H1 (cell line): ENCODE results near the gene C16orf87. TPM values are rescaled to one million over a fixed set of nuclear protein-coding genes. Genes with fewer than 3 reads are reported as not detected.
A peak's percentile ranks its signal among the peaks of the same experiment; 100 is the strongest.

Experiments used
- CTCF ChIA-PET: fragments of 300-600 bp; sonication (Branson Sonifier 250); formaldehyde crosslinking; loops from one replicate; lab custom pipeline; 2021; ENCODE audit not compliant: partially characterized antibody; lab: Charles Lee
- POLR2A ChIA-PET: fragments of 300-600 bp; sonication (Branson Sonifier 250); formaldehyde crosslinking; loops from one replicate; lab custom pipeline; 2021; ENCODE audit warnings: inconsistent platforms; ENCODE audit not compliant: partially characterized antibody; lab: Charles Lee
- DNase-seq, 2 experiments: peaks; one replicate each; pipeline versions ENCODE4 v3.0.0 to v3.0.0-alpha.2; 2010 to 2022; ENCODE audit warnings: low spot score in 2 of 2, low read depth in 1 of 2, mixed read lengths in 1 of 2
- FAIRE-seq: peaks from 2 replicates; lab custom pipeline; 2011; peaks lifted over from hg19 to GRCh38; lab: Jason Lieb, UNC
- H2AFZ ChIP-seq: 2 replicates; pipeline ENCODE4 v1.8.1; 2012; ENCODE audit warnings: low read length, inconsistent platforms
- H2AK5ac ChIP-seq: 2 replicates; pipeline ENCODE4 v1.6.1; 2013; ENCODE audit warnings: low read depth, low read length
- H2BK120ac ChIP-seq: replicated peaks from 2 replicates; pipeline ENCODE3; 2013; ENCODE audit warnings: low read depth, low read length, inconsistent platforms
- H2BK12ac ChIP-seq: 2 replicates; pipeline ENCODE4 v1.6.1; 2013; ENCODE audit warnings: low read depth, low read length
- H2BK15ac ChIP-seq: 2 replicates; pipeline ENCODE4 v1.6.1; 2013; ENCODE audit warnings: low read length
- H2BK20ac ChIP-seq: 2 replicates; pipeline ENCODE4 v1.6.1; 2013; ENCODE audit warnings: low read length
- H2BK5ac ChIP-seq: 2 replicates; pipeline ENCODE4 v1.6.1; 2013; ENCODE audit warnings: low read depth, low read length
- H3K14ac ChIP-seq: 2 replicates; pipeline ENCODE4 v1.6.1; 2013; ENCODE audit warnings: inconsistent platforms; ENCODE audit not compliant: insufficient read length
- H3K18ac ChIP-seq: 2 replicates; pipeline ENCODE4 v1.6.1; 2013; ENCODE audit warnings: low read length; ENCODE audit errors: extremely low read depth
- H3K23ac ChIP-seq: 2 replicates; pipeline ENCODE4 v1.6.1; 2013; ENCODE audit warnings: inconsistent platforms; ENCODE audit not compliant: insufficient read length
- H3K23me2 ChIP-seq: 2 replicates; pipeline ENCODE4 v1.6.1; 2013; ENCODE audit warnings: low read depth, low read length
- H3K27ac ChIP-seq: 2 replicates; pipeline ENCODE4 v1.6.1; 2011; ENCODE audit warnings: low read depth, low read length, inconsistent platforms
- H3K27me3 ChIP-seq, 4 experiments: replicated peaks in 1 of 4; 1 replicate in 1 of 4; 2 replicates in 3 of 4; pipeline versions ENCODE4 v1.6.1 to v1.8.1; 2011 to 2013; ENCODE audit warnings: low read length in 3 of 4, mild to moderate bottlenecking in 3 of 4, inconsistent platforms in 2 of 4, mixed read lengths in 2 of 4, moderate library complexity in 1 of 4; ENCODE audit not compliant: control insufficient read depth in 3 of 4, insufficient read depth in 3 of 4; ENCODE audit errors: extremely low read depth in 1 of 4
- H3K36me3 ChIP-seq, 4 experiments: 2 replicates each; pipeline versions ENCODE4 v1.6.1 to v1.8.1; 2011 to 2013; ENCODE audit warnings: mild to moderate bottlenecking in 4 of 4, low read length in 3 of 4, moderate library complexity in 2 of 4, control low read depth in 1 of 4, inconsistent platforms in 1 of 4; ENCODE audit not compliant: insufficient read depth in 4 of 4, control insufficient read depth in 2 of 4
- H3K4ac ChIP-seq: replicated peaks from 2 replicates; pipeline ENCODE3; 2013; ENCODE audit warnings: low read length, low read depth, mixed read lengths, inconsistent platforms; ENCODE audit not compliant: insufficient read length
- H3K4me1 ChIP-seq, 4 experiments: replicated peaks in 1 of 4; 1 replicate in 1 of 4; 2 replicates in 3 of 4; pipeline versions ENCODE4 v1.6.1 to v1.8.1; 2011 to 2013; ENCODE audit warnings: low read length in 3 of 4, inconsistent platforms in 2 of 4, mixed read lengths in 1 of 4; ENCODE audit not compliant: insufficient read depth in 4 of 4, control insufficient read depth in 3 of 4
- H3K4me2 ChIP-seq, 2 experiments: 2 replicates each; pipeline versions ENCODE4 v1.6.1 to v1.8.1; 2011 to 2013; ENCODE audit warnings: low read depth in 2 of 2, low read length in 2 of 2, control low read depth in 1 of 2, inconsistent platforms in 1 of 2, mild to moderate bottlenecking in 1 of 2; ENCODE audit not compliant: insufficient read depth in 1 of 2
- H3K4me3 ChIP-seq, 4 experiments: fragments of 200-600, 300-600 bp in 1 of 4; sonication (generic), shearing (Covaris generic), sonication (Bioruptor Twin) in 1 of 4; 2 replicates each; pipeline versions ENCODE4 v1.5.1 to v1.8.1; 2011 to 2016; ENCODE audit warnings: low read length in 4 of 4, low read depth in 3 of 4, control low read depth in 2 of 4, inconsistent platforms in 2 of 4, mild to moderate bottlenecking in 2 of 4, mixed read lengths in 1 of 4, moderate library complexity in 1 of 4; ENCODE audit not compliant: insufficient read depth in 2 of 4; ENCODE audit errors: extremely low read depth in 1 of 4
- H3K56ac ChIP-seq: replicated peaks from 2 replicates; pipeline ENCODE3; 2013; ENCODE audit warnings: low read depth, mild to moderate bottlenecking, mixed read lengths, low read length, inconsistent platforms; ENCODE audit not compliant: insufficient read length
- H3K79me1 ChIP-seq: 2 replicates; pipeline ENCODE4 v1.6.1; 2013; ENCODE audit warnings: low read depth, low read length, control low read depth
- H3K79me2 ChIP-seq, 2 experiments: 2 replicates each; pipeline versions ENCODE4 v1.6.1 to v1.8.1; 2012 to 2013; ENCODE audit warnings: low read length in 2 of 2, mild to moderate bottlenecking in 2 of 2, inconsistent platforms in 1 of 2; ENCODE audit not compliant: insufficient read depth in 2 of 2, control insufficient read depth in 1 of 2
- H3K9ac ChIP-seq, 4 experiments: replicated peaks in 1 of 4; 1 replicate in 1 of 4; 2 replicates in 3 of 4; pipeline versions ENCODE4 v1.6.1 to v1.8.1; 2011 to 2013; ENCODE audit warnings: low read depth in 3 of 4, low read length in 3 of 4, control low read depth in 2 of 4, mild to moderate bottlenecking in 2 of 4, moderate library complexity in 2 of 4, inconsistent platforms in 1 of 4; ENCODE audit errors: extremely low read depth in 1 of 4
- H3K9me3 ChIP-seq, 2 experiments: 2 replicates each; pipeline versions ENCODE4 v1.6.1 to v1.8.1; 2012 to 2013; ENCODE audit warnings: mild to moderate bottlenecking in 2 of 2, moderate library complexity in 2 of 2, control low read depth in 1 of 2, inconsistent platforms in 1 of 2, low read depth in 1 of 2, low read length in 1 of 2, mixed read lengths in 1 of 2; ENCODE audit not compliant: insufficient read depth in 2 of 2
- H4K20me1 ChIP-seq, 2 experiments: replicated peaks in 1 of 2; 2 replicates each; pipeline versions ENCODE3 to v1.8.1; 2011 to 2013; ENCODE audit warnings: inconsistent platforms in 2 of 2, low read length in 2 of 2, mild to moderate bottlenecking in 1 of 2; ENCODE audit not compliant: insufficient read depth in 2 of 2, control insufficient read depth in 1 of 2
- H4K5ac ChIP-seq: 2 replicates; pipeline ENCODE4 v1.6.1; 2013; ENCODE audit warnings: low read length, low read depth, mixed read lengths, inconsistent platforms; ENCODE audit not compliant: insufficient read length
- H4K8ac ChIP-seq: 2 replicates; pipeline ENCODE4 v1.8.0; 2013; ENCODE audit warnings: mild to moderate bottlenecking, moderate library complexity, low read length, inconsistent platforms; ENCODE audit not compliant: insufficient read depth; ENCODE audit errors: extremely low read depth
- H4K91ac ChIP-seq: replicated peaks from 2 replicates; pipeline ENCODE3; 2013; ENCODE audit warnings: low read length, mixed read lengths, inconsistent platforms; ENCODE audit not compliant: insufficient read length
- BRCA1 ChIP-seq: IDR thresholded peaks from 2 replicates; pipeline ENCODE4 v1.6.1; 2012; ENCODE audit warnings: low read depth, low read length, improper control_type of control experiment
- CBX8 ChIP-seq: fragments of 300-800, 300-1000 bp; sonication (generic); IDR thresholded peaks from 2 replicates; pipeline ENCODE4 v1.7.1; 2016; ENCODE audit warnings: low read depth, low read length, borderline replicate concordance
- CHD2 ChIP-seq: IDR thresholded peaks from 2 replicates; pipeline ENCODE4 v1.6.1; 2012; ENCODE audit warnings: low read length, improper control_type of control experiment
- CREB1 ChIP-seq: IDR thresholded peaks from 2 replicates; pipeline ENCODE4 v1.6.1; 2012; ENCODE audit warnings: inconsistent platforms
- CTBP2 ChIP-seq: IDR thresholded peaks from 2 replicates; pipeline ENCODE4 v1.7.0; 2011; ENCODE audit warnings: borderline replicate concordance, mild to moderate bottlenecking, moderate library complexity, mixed read lengths, low read length; ENCODE audit not compliant: insufficient read depth, insufficient read length
- EGR1 ChIP-seq: IDR thresholded peaks from 2 replicates; pipeline ENCODE4 v1.6.1; 2011; ENCODE audit warnings: low read depth, low read length, borderline replicate concordance
- GTF2F1 ChIP-seq: IDR thresholded peaks from 2 replicates; pipeline ENCODE4 v1.6.1; 2012; ENCODE audit warnings: low read depth, low read length, improper control_type of control experiment, borderline replicate concordance
- POLR2AphosphoS5 ChIP-seq: IDR thresholded peaks from 2 replicates; pipeline ENCODE4 v1.6.1; 2011; ENCODE audit warnings: low read depth, low read length
- RBBP5 ChIP-seq: IDR thresholded peaks from 2 replicates; pipeline ENCODE4 v1.7.1; 2012; ENCODE audit warnings: low read depth, mild to moderate bottlenecking, inconsistent platforms, low read length, moderate library complexity, borderline replicate concordance
- RFX5 ChIP-seq: IDR thresholded peaks from 2 replicates; pipeline ENCODE4 v1.6.1; 2011; ENCODE audit warnings: low read depth, low read length, improper control_type of control experiment, borderline replicate concordance
- RXRA ChIP-seq: IDR thresholded peaks from 2 replicates; pipeline ENCODE4 v1.6.1; 2011; ENCODE audit warnings: low read depth, mild to moderate bottlenecking, low read length, moderate library complexity; ENCODE audit not compliant: insufficient read depth
- SP2 ChIP-seq: IDR thresholded peaks from 2 replicates; pipeline ENCODE4 v1.6.1; 2012; ENCODE audit warnings: mild to moderate bottlenecking, low read length, inconsistent platforms
- SUZ12 ChIP-seq: fragments of 200-600 bp; sonication (generic); IDR thresholded peaks from 2 replicates; pipeline ENCODE4 v1.6.1; 2012; ENCODE audit warnings: mild to moderate bottlenecking, inconsistent platforms, low read length, moderate library complexity, mixed read lengths
- TAF1 ChIP-seq: IDR thresholded peaks from 2 replicates; pipeline ENCODE4 v1.6.1; 2011; ENCODE audit warnings: mild to moderate bottlenecking, low read depth, low read length
- WGBS, 2 experiments: shearing (Covaris generic) in 1 of 2; methylation state at CpG; one replicate each; pipeline versions ENCODE4 v1.1.6 to v1.1.7; 2013 to 2015; ENCODE audit warnings: low lambda C conversion rate in 2 of 2, mixed read lengths in 2 of 2, inconsistent platforms in 1 of 2, low coverage in 1 of 2, missing lambda C conversion rate in 1 of 2; ENCODE audit not compliant: insufficient replicate concordance in 2 of 2, insufficient coverage in 1 of 2, insufficient read length in 1 of 2; ENCODE audit errors: extremely low coverage in 1 of 2, missing lambda C conversion rate in 1 of 2; 5-methylcytosine and 5-hydroxymethylcytosine counted together
- polyA plus RNA-seq, 7 experiments: library from polyadenylated mRNA; depleted of rRNA in 3 of 7; stranded (reverse) in 5 of 7; unstranded in 2 of 7; fragments of >200 nt in 5 of 7; fragments of 200-250 nt in 2 of 7; gene quantifications; 1 replicate in 5 of 7; 2 replicates in 1 of 7; 4 replicates in 1 of 7; pipeline versions ENCODE4 v1.2.1 to v1.2.3, GENCODE V29; 2011 to 2013; ENCODE audit warnings: missing spikeins in 2 of 7, mixed read lengths in 2 of 7
- total RNA-seq: library from RNA; stranded (reverse); fragmentation: NEBNext Ultra II Directional; extraction: Animal tissue kit (Norgen Biotek cat#: 25700); gene quantifications from 2 replicates; pipeline ENCODE4 v1.2.1, GENCODE V29; 2021

Gene C16orf87
- total and polyA plus RNA-seq, 2 of the 8 experiments (the other 6 are each of a cell fraction or from before 2014, with no cell fraction given), result 4.8 to 21.8 TPM

DNA sequence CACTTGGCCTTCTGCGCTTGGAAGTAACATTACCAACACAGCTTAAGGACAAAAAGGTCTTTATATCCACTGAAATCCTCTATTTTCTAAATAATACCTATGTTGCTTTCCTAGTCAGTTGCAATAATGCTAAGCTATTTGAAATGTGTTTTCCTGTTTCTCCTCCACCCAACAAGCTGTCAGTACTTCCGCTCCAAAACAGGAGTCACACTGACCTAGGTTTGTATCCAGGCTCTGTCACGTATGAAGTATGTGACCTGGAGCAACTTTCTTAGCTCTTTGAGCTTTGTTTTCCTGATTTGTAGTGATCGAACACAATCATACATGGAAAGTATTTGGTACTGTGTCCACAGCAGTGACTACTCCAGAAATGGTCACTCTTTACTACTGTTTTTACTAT lies 58.5 kb downstream of the C16orf87 start:
- Histone ChIP-seq H3K4me3 (no peak overlapping the region), H3K79me1 (no peaks in the 10 kb centered on the region), H3K14ac (no peak overlapping the region), H2AK5ac (no peak overlapping the region), H4K91ac (no peak overlapping the region), H2BK120ac (no peak overlapping the region), H3K23me2 (no peaks in the 10 kb centered on the region), H4K5ac (no peak overlapping the region), H3K23ac (no peak overlapping the region), H2BK15ac (no peak overlapping the region), H3K9ac (no peak overlapping the region), H3K36me3 (no peaks in the 10 kb centered on the region), H4K20me1 (no peaks in the 10 kb centered on the region), H2BK5ac (no peak overlapping the region), H4K8ac (no peak overlapping the region), H3K18ac (no peak overlapping the region), H3K4me1 (no peaks in the 10 kb centered on the region), H2BK20ac (no peak overlapping the region), H2BK12ac (no peak overlapping the region), H3K56ac (no peak overlapping the region), H3K27me3 (no peaks in the 10 kb centered on the region), H3K27ac (no peak overlapping the region), H3K4me2 (no peak overlapping the region), H3K79me2 (no peaks in the 10 kb centered on the region), H2AFZ (no peak overlapping the region), H3K4ac (no peak overlapping the region), H3K9me3 (no peaks in the 10 kb centered on the region)
- ChIA-PET POLR2A (interaction anchor here (1.2 to 1.3 kb wide), 2 partner anchors 18 to 121 kb away, joined by 3 read pairs; no protein-coding TSS in a partner anchor), CTCF (interaction anchor here (0.6 to 1.0 kb wide), 2 partner anchors 51 to 190 kb away, joined by 3 read pairs; no protein-coding TSS in a partner anchor)
- DNase-seq, result peak in 1 of 2 experiments; percentile 1
- no peak for FAIRE-seq
- 91% methylated on average over 4 of the region's 4 CpGs; no CpG with 5 or more reads in 1 of the 2 experiments for WGBS, 2 experiments
- TF ChIP-seq SP2, result no peak
- no peak for TF ChIP-seq SUZ12
- TF ChIP-seq CTBP2, result no peak
- TF ChIP-seq CREB1, result no peak
- TF ChIP-seq GTF2F1, result no peak
- TF ChIP-seq BRCA1, result no peak
- TF ChIP-seq CHD2, result no peak
- no peak for TF ChIP-seq EGR1
- TF ChIP-seq RXRA, result no peak
- TF ChIP-seq CBX8, result no peak
- no peak for TF ChIP-seq TAF1
- no peak for TF ChIP-seq RBBP5
- no peak for TF ChIP-seq RFX5
- TF ChIP-seq POLR2AphosphoS5, result no peak
